ENCODE measurements around the gene PLEKHA6. TPM values are rescaled to one million over a fixed set of nuclear protein-coding genes. Genes with fewer than 3 reads are reported as not detected.

Gene PLEKHA6, protein sequence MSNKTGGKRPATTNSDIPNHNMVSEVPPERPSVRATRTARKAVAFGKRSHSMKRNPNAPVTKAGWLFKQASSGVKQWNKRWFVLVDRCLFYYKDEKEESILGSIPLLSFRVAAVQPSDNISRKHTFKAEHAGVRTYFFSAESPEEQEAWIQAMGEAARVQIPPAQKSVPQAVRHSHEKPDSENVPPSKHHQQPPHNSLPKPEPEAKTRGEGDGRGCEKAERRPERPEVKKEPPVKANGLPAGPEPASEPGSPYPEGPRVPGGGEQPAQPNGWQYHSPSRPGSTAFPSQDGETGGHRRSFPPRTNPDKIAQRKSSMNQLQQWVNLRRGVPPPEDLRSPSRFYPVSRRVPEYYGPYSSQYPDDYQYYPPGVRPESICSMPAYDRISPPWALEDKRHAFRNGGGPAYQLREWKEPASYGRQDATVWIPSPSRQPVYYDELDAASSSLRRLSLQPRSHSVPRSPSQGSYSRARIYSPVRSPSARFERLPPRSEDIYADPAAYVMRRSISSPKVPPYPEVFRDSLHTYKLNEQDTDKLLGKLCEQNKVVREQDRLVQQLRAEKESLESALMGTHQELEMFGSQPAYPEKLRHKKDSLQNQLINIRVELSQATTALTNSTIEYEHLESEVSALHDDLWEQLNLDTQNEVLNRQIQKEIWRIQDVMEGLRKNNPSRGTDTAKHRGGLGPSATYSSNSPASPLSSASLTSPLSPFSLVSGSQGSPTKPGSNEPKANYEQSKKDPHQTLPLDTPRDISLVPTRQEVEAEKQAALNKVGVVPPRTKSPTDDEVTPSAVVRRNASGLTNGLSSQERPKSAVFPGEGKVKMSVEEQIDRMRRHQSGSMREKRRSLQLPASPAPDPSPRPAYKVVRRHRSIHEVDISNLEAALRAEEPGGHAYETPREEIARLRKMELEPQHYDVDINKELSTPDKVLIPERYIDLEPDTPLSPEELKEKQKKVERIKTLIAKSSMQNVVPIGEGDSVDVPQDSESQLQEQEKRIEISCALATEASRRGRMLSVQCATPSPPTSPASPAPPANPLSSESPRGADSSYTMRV
- 26.6 and 31.1 TPM in 2 replicates for polyA plus RNA-seq (2013)

- Histone ChIP-seq H3K4me2 (ENCODE audit: low read length) (no peak within 1 kb of the TSS), H4K8ac (ENCODE audit: low read depth, low read length) (no peak within 1 kb of the TSS), H3K23ac (ENCODE audit: low read length) (no peak within 1 kb of the TSS), H3K36me3 (ENCODE audit: control insufficient read depth in 1 of 2, insufficient read depth in 2 of 2, low read length in 2 of 2) (no peaks in the 10 kb centered on the region), H3K4me1 (ENCODE audit: control insufficient read depth in 1 of 2, insufficient read depth in 2 of 2, low read length in 2 of 2) (peaks cover 15% of the 10 kb centered on the region in 2 experiments), H3K18ac (ENCODE audit: low read length) (no peak within 1 kb of the TSS), H3K79me2 (ENCODE audit: control insufficient read depth, insufficient read depth, low read length, poor library complexity) (no peaks in the 10 kb centered on the region), H3K9me3 (ENCODE audit: insufficient read depth, low read depth, low read length) (no peaks in the 10 kb centered on the region), H3K27me3 (ENCODE audit: insufficient read depth, low read length) (no peaks in the 10 kb centered on the region), H3K14ac (ENCODE audit: low read length) (no peak within 1 kb of the TSS), H3K27ac (ENCODE audit: low read depth, low read length) (no peak within 1 kb of the TSS), H2AK5ac (ENCODE audit: low read length) (no peak within 1 kb of the TSS), H4K91ac (ENCODE audit: low read depth, low read length) (no peak within 1 kb of the TSS), H3K79me1 (ENCODE audit: low read length) (peaks cover 11% of the 10 kb centered on the region), H2BK120ac (ENCODE audit: insufficient read depth, low read length, poor library complexity) (no peak within 1 kb of the TSS), H2BK12ac (ENCODE audit: low read length) (peak within 1 kb of the TSS; percentile 20), H3K4me3 (ENCODE audit: low read depth, low read length) (no peak within 1 kb of the TSS), H2BK5ac (ENCODE audit: low read depth, low read length, poor library complexity) (no peak within 1 kb of the TSS), H3K4ac (ENCODE audit: low read depth, low read length) (no peak within 1 kb of the TSS), H4K12ac (ENCODE audit: low read depth, low read length) (no peak within 1 kb of the TSS), H3K9ac (ENCODE audit: low read length) (no peak within 1 kb of the TSS), H2AFZ (ENCODE audit: insufficient read depth, low read length, poor library complexity) (no peak within 1 kb of the TSS)
- no peak for DNase-seq
- no CpG with 5 or more reads among the region's 20 CpGs for WGBS (ENCODE audit: extremely low coverage, insufficient coverage, insufficient read length)
Measured at GRCh38 chr1:204359474-204360255, at the start of gene PLEKHA6. TSS of gene PLEKHA6 (minus strand) at chr1:204359929. CDS start at chr1:204273727, 86,202 bp downstream.

DNA sequence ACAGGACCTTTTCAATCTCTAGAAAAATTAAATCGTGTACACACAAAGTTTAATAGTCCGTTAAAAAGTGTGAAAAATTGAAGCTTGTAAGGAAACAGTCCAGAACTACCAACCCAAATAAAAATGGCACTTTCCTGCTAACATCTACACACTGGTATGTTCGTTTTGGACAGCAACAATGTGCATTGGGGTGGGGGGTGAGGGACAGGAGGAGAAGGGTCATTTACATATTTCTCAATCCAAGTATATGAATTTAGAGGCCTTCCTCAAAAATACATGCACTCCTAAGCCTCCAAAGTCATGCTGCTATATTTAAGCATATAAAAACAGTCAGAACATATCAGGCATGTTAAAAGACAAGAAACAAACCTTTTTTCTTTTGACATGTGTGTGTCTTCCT is 49.4 kb upstream of the PLEKHA6 start:
- no peak overlapping the region for H4K91ac ChIP-seq (ENCODE audit: low read depth, low read length)
- no peak for DNase-seq
- H3K79me2 ChIP-seq (ENCODE audit: control insufficient read depth, insufficient read depth, low read length, poor library complexity), result peaks cover 29% of the 10 kb centered on the region
- H3K36me3 ChIP-seq (ENCODE audit: control insufficient read depth in 1 of 2, insufficient read depth in 2 of 2, low read length in 2 of 2), result peaks cover 5 to 6% of the 10 kb centered on the region in 2 experiments
- H3K9ac ChIP-seq (ENCODE audit: low read length), result peak overlapping the region; percentile 34
- H3K4ac ChIP-seq (ENCODE audit: low read depth, low read length), result peak overlapping the region; percentile 93
- peak overlapping the region; percentile 93 for H3K4me2 ChIP-seq (ENCODE audit: low read length)
- no peak overlapping the region for H3K14ac ChIP-seq (ENCODE audit: low read length)
- peak overlapping the region; percentile 69 for H3K4me3 ChIP-seq (ENCODE audit: low read depth, low read length)
- H3K9me3 ChIP-seq (ENCODE audit: insufficient read depth, low read depth, low read length), result no peaks in the 10 kb centered on the region
- peaks cover 3 to 5% of the 10 kb centered on the region in 2 experiments for H3K4me1 ChIP-seq (ENCODE audit: control insufficient read depth in 1 of 2, insufficient read depth in 2 of 2, low read length in 2 of 2)
- H3K23ac ChIP-seq (ENCODE audit: low read length), result no peak overlapping the region
- no peak overlapping the region for H2AFZ ChIP-seq (ENCODE audit: insufficient read depth, low read length, poor library complexity)
- H3K18ac ChIP-seq (ENCODE audit: low read length), result no peak overlapping the region
- no peak overlapping the region for H4K12ac ChIP-seq (ENCODE audit: low read depth, low read length)
- H3K27me3 ChIP-seq (ENCODE audit: insufficient read depth, low read length), result no peaks in the 10 kb centered on the region
- H2AK5ac ChIP-seq (ENCODE audit: low read length), result no peak overlapping the region
- H4K8ac ChIP-seq (ENCODE audit: low read depth, low read length), result no peak overlapping the region
- H2BK12ac ChIP-seq (ENCODE audit: low read length), result no peak overlapping the region
- H3K79me1 ChIP-seq (ENCODE audit: low read length), result peaks cover 13% of the 10 kb centered on the region
- H2BK5ac ChIP-seq (ENCODE audit: low read depth, low read length, poor library complexity), result no peak overlapping the region
- no peak overlapping the region for H2BK120ac ChIP-seq (ENCODE audit: insufficient read depth, low read length, poor library complexity)
- no peak overlapping the region for H3K27ac ChIP-seq (ENCODE audit: low read depth, low read length)
- WGBS (ENCODE audit: extremely low coverage, insufficient coverage, insufficient read length), result no CpG with 5 or more reads among the region's 3 CpGs

GRCh38 chr1:204408602-204409001 is 48.9 kb upstream of the PLEKHA6 start:
- Histone ChIP-seq H2AFZ (ENCODE audit: insufficient read depth, low read length, poor library complexity) (no peak overlapping the region), H3K79me2 (ENCODE audit: control insufficient read depth, insufficient read depth, low read length, poor library complexity) (peaks cover 29% of the 10 kb centered on the region), H2BK12ac (ENCODE audit: low read length) (no peak overlapping the region), H3K14ac (ENCODE audit: low read length) (no peak overlapping the region), H4K91ac (ENCODE audit: low read depth, low read length) (no peak overlapping the region), H3K4me3 (ENCODE audit: low read depth, low read length) (no peak overlapping the region), H2BK5ac (ENCODE audit: low read depth, low read length, poor library complexity) (no peak overlapping the region), H3K18ac (ENCODE audit: low read length) (no peak overlapping the region), H2BK120ac (ENCODE audit: insufficient read depth, low read length, poor library complexity) (no peak overlapping the region), H4K12ac (ENCODE audit: low read depth, low read length) (no peak overlapping the region), H3K79me1 (ENCODE audit: low read length) (peaks cover 13% of the 10 kb centered on the region), H4K8ac (ENCODE audit: low read depth, low read length) (no peak overlapping the region), H3K4me2 (ENCODE audit: low read length) (peak overlapping the region; percentile 95), H3K27me3 (ENCODE audit: insufficient read depth, low read length) (no peaks in the 10 kb centered on the region), H3K4ac (ENCODE audit: low read depth, low read length) (no peak overlapping the region), H3K9me3 (ENCODE audit: insufficient read depth, low read depth, low read length) (no peaks in the 10 kb centered on the region), H3K4me1 (ENCODE audit: control insufficient read depth in 1 of 2, insufficient read depth in 2 of 2, low read length in 2 of 2) (peaks cover 3 to 5% of the 10 kb centered on the region in 2 experiments), H3K36me3 (ENCODE audit: control insufficient read depth in 1 of 2, insufficient read depth in 2 of 2, low read length in 2 of 2) (peaks cover 6 to 9% of the 10 kb centered on the region in 2 experiments), H3K27ac (ENCODE audit: low read depth, low read length) (no peak overlapping the region), H3K9ac (ENCODE audit: low read length) (no peak overlapping the region), H3K23ac (ENCODE audit: low read length) (no peak overlapping the region), H2AK5ac (ENCODE audit: low read length) (no peak overlapping the region)
- no peak for DNase-seq
- WGBS (ENCODE audit: extremely low coverage, insufficient coverage, insufficient read length), result no CpG with 5 or more reads among the region's 1 CpG

DNA sequence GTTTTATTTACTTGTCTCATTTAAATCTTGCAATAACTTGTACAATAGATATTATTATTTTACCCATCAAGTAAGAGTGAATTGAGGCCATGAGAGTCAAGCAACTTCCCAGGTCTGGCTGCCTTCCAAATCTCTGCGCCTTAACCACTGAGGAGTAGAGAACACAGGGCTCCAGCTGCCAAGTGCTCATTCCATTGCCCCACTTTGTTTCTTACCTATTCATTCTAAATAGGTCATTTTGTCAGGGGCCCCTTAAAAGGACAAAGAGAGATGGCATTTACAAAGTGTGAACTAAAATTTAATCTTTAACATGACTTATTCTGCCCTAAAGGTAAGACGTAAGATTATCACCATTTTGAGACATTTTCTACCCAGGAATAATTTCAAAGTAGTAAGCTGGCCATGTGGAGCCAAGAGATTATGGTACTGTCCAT is 48.4 kb upstream of the PLEKHA6 start:
- Histone ChIP-seq H3K4me3 (ENCODE audit: low read depth, low read length) (peak overlapping the region; percentile 68), H3K27me3 (ENCODE audit: insufficient read depth, low read length) (no peaks in the 10 kb centered on the region), H3K14ac (ENCODE audit: low read length) (no peak overlapping the region), H3K4me1 (ENCODE audit: control insufficient read depth in 1 of 2, insufficient read depth in 2 of 2, low read length in 2 of 2) (peaks cover 3 to 5% of the 10 kb centered on the region in 2 experiments), H3K4me2 (ENCODE audit: low read length) (peak overlapping the region; percentile 95), H2AFZ (ENCODE audit: insufficient read depth, low read length, poor library complexity) (no peak overlapping the region), H2BK5ac (ENCODE audit: low read depth, low read length, poor library complexity) (no peak overlapping the region), H4K91ac (ENCODE audit: low read depth, low read length) (no peak overlapping the region), H3K18ac (ENCODE audit: low read length) (no peak overlapping the region), H3K79me1 (ENCODE audit: low read length) (peaks cover 13% of the 10 kb centered on the region), H2BK12ac (ENCODE audit: low read length) (no peak overlapping the region), H3K23ac (ENCODE audit: low read length) (no peak overlapping the region), H4K8ac (ENCODE audit: low read depth, low read length) (no peak overlapping the region), H3K27ac (ENCODE audit: low read depth, low read length) (no peak overlapping the region), H2BK120ac (ENCODE audit: insufficient read depth, low read length, poor library complexity) (no peak overlapping the region), H3K36me3 (ENCODE audit: control insufficient read depth in 1 of 2, insufficient read depth in 2 of 2, low read length in 2 of 2) (peaks cover 6 to 9% of the 10 kb centered on the region in 2 experiments), H3K79me2 (ENCODE audit: control insufficient read depth, insufficient read depth, low read length, poor library complexity) (peaks cover 29% of the 10 kb centered on the region), H2AK5ac (ENCODE audit: low read length) (no peak overlapping the region), H4K12ac (ENCODE audit: low read depth, low read length) (no peak overlapping the region), H3K9ac (ENCODE audit: low read length) (peak overlapping the region; percentile 84), H3K4ac (ENCODE audit: low read depth, low read length) (peak overlapping the region; percentile 99), H3K9me3 (ENCODE audit: insufficient read depth, low read depth, low read length) (no peaks in the 10 kb centered on the region)
- DNase-seq, result no peak
- no CpG with 5 or more reads among the region's 2 CpGs for WGBS (ENCODE audit: extremely low coverage, insufficient coverage, insufficient read length)

Measured in trophoblast cell (in vitro differentiated cells and primary cell).